ENCODE data around the gene HDX.

HDX gene

GRCh38 chrX:84320614-84321013 is 181.6 kb downstream of the HDX start:
- TF ChIP-seq, protein P1, sequence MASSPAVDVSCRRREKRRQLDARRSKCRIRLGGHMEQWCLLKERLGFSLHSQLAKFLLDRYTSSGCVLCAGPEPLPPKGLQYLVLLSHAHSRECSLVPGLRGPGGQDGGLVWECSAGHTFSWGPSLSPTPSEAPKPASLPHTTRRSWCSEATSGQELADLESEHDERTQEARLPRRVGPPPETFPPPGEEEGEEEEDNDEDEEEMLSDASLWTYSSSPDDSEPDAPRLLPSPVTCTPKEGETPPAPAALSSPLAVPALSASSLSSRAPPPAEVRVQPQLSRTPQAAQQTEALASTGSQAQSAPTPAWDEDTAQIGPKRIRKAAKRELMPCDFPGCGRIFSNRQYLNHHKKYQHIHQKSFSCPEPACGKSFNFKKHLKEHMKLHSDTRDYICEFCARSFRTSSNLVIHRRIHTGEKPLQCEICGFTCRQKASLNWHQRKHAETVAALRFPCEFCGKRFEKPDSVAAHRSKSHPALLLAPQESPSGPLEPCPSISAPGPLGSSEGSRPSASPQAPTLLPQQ (tag by site-specific recombination; IDR thresholded peaks at IDR 0.05) = no peak
- TF ChIP-seq, protein P2, sequence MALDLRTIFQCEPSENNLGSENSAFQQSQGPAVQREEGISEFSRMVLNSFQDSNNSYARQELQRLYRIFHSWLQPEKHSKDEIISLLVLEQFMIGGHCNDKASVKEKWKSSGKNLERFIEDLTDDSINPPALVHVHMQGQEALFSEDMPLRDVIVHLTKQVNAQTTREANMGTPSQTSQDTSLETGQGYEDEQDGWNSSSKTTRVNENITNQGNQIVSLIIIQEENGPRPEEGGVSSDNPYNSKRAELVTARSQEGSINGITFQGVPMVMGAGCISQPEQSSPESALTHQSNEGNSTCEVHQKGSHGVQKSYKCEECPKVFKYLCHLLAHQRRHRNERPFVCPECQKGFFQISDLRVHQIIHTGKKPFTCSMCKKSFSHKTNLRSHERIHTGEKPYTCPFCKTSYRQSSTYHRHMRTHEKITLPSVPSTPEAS (tag by site-specific recombination; IDR thresholded peaks at IDR 0.05) = no peak
- TF ChIP-seq ZNF174 (tag by site-specific recombination; IDR thresholded peaks at IDR 0.05) (no peak), ZNF280C (tag by site-specific recombination; IDR thresholded peaks at IDR 0.05) (no peak)
- Histone ChIP-seq H3K27ac (ENCODE audit: extremely low read depth, low read depth, low read length) (no peak overlapping the region), H3K9me3 (ENCODE audit: control insufficient read depth, insufficient read depth, low read depth, low read length) (peaks cover 3% of the 10 kb centered on the region), H3K4me1 (ENCODE audit: control insufficient read depth, insufficient read depth, low read length) (no peaks in the 10 kb centered on the region), H3K36me3 (ENCODE audit: control insufficient read depth in 2 of 2, insufficient read depth in 1 of 2, low read length in 2 of 2) (no peaks in the 10 kb centered on the region), H3K4me3 (ENCODE audit: low read depth, low read length) (no peak overlapping the region)
- POLR2A ChIA-PET = no interaction called here
- CTCF ChIA-PET = interaction anchor here (1.1 kb wide), 1 partner anchor 19 kb away, joined by 4 read pairs; no protein-coding TSS in a partner anchor

DNA sequence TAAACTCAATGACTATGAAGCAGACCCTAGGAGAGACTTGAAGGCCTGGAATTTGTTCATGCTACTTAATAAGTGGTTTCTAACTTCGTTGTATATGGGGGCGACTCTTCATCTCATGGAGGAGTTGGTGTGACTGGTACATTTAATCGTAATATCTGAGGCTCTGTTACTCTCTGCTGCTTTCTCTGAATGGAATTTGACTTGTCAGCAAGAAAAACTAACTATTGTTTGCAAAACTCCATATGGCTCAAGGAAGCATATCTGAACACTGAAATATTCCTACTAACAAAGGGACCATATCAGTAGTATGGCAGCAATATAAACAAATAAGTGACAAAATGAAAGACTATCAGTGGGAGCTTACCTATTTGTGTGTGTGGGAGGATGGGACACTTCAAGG is 182.2 kb downstream of the HDX start:
- Histone ChIP-seq H3K4me1 (ENCODE audit: control insufficient read depth, insufficient read depth, low read length) (no peaks in the 10 kb centered on the region), H3K4me3 (ENCODE audit: low read depth, low read length) (no peak overlapping the region), H3K36me3 (ENCODE audit: control insufficient read depth in 2 of 2, insufficient read depth in 1 of 2, low read length in 2 of 2) (no peaks in the 10 kb centered on the region), H3K27ac (ENCODE audit: extremely low read depth, low read depth, low read length) (no peak overlapping the region), H3K9me3 (ENCODE audit: control insufficient read depth, insufficient read depth, low read depth, low read length) (peaks cover 4% of the 10 kb centered on the region)
- ChIA-PET CTCF (interaction anchor here (1.1 kb wide), 1 partner anchor 20 kb away, joined by 4 read pairs; no protein-coding TSS in a partner anchor), POLR2A (no interaction called here)
- TF ChIP-seq ZNF629 (tag by site-specific recombination; IDR thresholded peaks at IDR 0.05) = no peak
- TF ChIP-seq ZNF292 (tag by site-specific recombination; IDR thresholded peaks at IDR 0.05; ENCODE audit: borderline replicate concordance, low read depth) = no peak
- no peak for TF ChIP-seq ZNF302 (tag by site-specific recombination; IDR thresholded peaks at IDR 0.05; ENCODE audit: low read depth)
- TF ChIP-seq ZNF138 (tag by site-specific recombination; IDR thresholded peaks at IDR 0.05; ENCODE audit: borderline replicate concordance) = no peak
- TF ChIP-seq ZNF426 (tag by site-specific recombination; IDR thresholded peaks at IDR 0.05) = no peak
- no peak for TF ChIP-seq TCF7L2 (IDR thresholded peaks at IDR 0.05; ENCODE audit: borderline replicate concordance, low read depth, low read length)

GRCh38 chrX:84318661-84319060 is 183.6 kb downstream of the HDX start:
- ChIA-PET CTCF (interaction anchor here (1.6 kb wide), 1 partner anchor 21 kb away, joined by 3 read pairs; no protein-coding TSS in a partner anchor), POLR2A (no interaction called here)
- H3K4me3 ChIP-seq (ENCODE audit: low read depth, low read length) = no peak overlapping the region
- TF ChIP-seq ZNF48 (tag by site-specific recombination; IDR thresholded peaks at IDR 0.05) = no peak
- TF ChIP-seq MZF1 (tag by site-specific recombination; IDR thresholded peaks at IDR 0.05; ENCODE audit: borderline replicate concordance) = no peak
- TF ChIP-seq ZNF354C (tag by site-specific recombination; IDR thresholded peaks at IDR 0.05; ENCODE audit: borderline replicate concordance, low read depth) = no peak
- no peak for TF ChIP-seq ZNF558 (tag by site-specific recombination; IDR thresholded peaks at IDR 0.05)
- no peak for TF ChIP-seq ZNF629 (tag by site-specific recombination; IDR thresholded peaks at IDR 0.05)
- no peak for TF ChIP-seq SCRT1 (tag by site-specific recombination; IDR thresholded peaks at IDR 0.05; ENCODE audit: borderline replicate concordance)
- TF ChIP-seq ZNF121 (tag by site-specific recombination; IDR thresholded peaks at IDR 0.05) = no peak
- TF ChIP-seq ZIC2 (tag by site-specific recombination; IDR thresholded peaks at IDR 0.05) = no peak
- no peak for TF ChIP-seq ZNF366 (tag by site-specific recombination; conservative IDR thresholded peaks at IDR 0.05)
- TF ChIP-seq ZNF311 (tag by site-specific recombination; IDR thresholded peaks at IDR 0.05; ENCODE audit: borderline replicate concordance) = no peak
- no peak for TF ChIP-seq ZNF433 (tag by site-specific recombination; IDR thresholded peaks at IDR 0.05; ENCODE audit: low read depth)
- no peak for TF ChIP-seq ZNF521 (tag by site-specific recombination; IDR thresholded peaks at IDR 0.05)
- TF ChIP-seq ZNF391 (tag by site-specific recombination; IDR thresholded peaks at IDR 0.05; ENCODE audit: borderline replicate concordance, low read depth) = no peak
- no peak for TF ChIP-seq ZNF623 (tag by site-specific recombination; IDR thresholded peaks at IDR 0.05)
- TF ChIP-seq, protein P3, sequence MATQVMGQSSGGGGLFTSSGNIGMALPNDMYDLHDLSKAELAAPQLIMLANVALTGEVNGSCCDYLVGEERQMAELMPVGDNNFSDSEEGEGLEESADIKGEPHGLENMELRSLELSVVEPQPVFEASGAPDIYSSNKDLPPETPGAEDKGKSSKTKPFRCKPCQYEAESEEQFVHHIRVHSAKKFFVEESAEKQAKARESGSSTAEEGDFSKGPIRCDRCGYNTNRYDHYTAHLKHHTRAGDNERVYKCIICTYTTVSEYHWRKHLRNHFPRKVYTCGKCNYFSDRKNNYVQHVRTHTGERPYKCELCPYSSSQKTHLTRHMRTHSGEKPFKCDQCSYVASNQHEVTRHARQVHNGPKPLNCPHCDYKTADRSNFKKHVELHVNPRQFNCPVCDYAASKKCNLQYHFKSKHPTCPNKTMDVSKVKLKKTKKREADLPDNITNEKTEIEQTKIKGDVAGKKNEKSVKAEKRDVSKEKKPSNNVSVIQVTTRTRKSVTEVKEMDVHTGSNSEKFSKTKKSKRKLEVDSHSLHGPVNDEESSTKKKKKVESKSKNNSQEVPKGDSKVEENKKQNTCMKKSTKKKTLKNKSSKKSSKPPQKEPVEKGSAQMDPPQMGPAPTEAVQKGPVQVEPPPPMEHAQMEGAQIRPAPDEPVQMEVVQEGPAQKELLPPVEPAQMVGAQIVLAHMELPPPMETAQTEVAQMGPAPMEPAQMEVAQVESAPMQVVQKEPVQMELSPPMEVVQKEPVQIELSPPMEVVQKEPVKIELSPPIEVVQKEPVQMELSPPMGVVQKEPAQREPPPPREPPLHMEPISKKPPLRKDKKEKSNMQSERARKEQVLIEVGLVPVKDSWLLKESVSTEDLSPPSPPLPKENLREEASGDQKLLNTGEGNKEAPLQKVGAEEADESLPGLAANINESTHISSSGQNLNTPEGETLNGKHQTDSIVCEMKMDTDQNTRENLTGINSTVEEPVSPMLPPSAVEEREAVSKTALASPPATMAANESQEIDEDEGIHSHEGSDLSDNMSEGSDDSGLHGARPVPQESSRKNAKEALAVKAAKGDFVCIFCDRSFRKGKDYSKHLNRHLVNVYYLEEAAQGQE (tag by site-specific recombination; IDR thresholded peaks at IDR 0.05) = no peak
- no peaks in the 10 kb centered on the region for H3K36me3 ChIP-seq (ENCODE audit: control insufficient read depth in 2 of 2, insufficient read depth in 1 of 2, low read length in 2 of 2)
- H3K27ac ChIP-seq (ENCODE audit: extremely low read depth, low read depth, low read length) = no peak overlapping the region
- H3K9me3 ChIP-seq (ENCODE audit: control insufficient read depth, insufficient read depth, low read depth, low read length) = peaks cover 4% of the 10 kb centered on the region
- H3K4me1 ChIP-seq (ENCODE audit: control insufficient read depth, insufficient read depth, low read length) = no peaks in the 10 kb centered on the region
